ENCODE measurements around the gene PKNOX2.

- TF ChIP-seq, protein P1, sequence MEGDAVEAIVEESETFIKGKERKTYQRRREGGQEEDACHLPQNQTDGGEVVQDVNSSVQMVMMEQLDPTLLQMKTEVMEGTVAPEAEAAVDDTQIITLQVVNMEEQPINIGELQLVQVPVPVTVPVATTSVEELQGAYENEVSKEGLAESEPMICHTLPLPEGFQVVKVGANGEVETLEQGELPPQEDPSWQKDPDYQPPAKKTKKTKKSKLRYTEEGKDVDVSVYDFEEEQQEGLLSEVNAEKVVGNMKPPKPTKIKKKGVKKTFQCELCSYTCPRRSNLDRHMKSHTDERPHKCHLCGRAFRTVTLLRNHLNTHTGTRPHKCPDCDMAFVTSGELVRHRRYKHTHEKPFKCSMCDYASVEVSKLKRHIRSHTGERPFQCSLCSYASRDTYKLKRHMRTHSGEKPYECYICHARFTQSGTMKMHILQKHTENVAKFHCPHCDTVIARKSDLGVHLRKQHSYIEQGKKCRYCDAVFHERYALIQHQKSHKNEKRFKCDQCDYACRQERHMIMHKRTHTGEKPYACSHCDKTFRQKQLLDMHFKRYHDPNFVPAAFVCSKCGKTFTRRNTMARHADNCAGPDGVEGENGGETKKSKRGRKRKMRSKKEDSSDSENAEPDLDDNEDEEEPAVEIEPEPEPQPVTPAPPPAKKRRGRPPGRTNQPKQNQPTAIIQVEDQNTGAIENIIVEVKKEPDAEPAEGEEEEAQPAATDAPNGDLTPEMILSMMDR (IDR thresholded peaks at IDR 0.05; ENCODE audit: borderline replicate concordance, extremely low read depth, low read length, poor library complexity, severe bottlenecking), result peak; percentile 54
- TF ChIP-seq EZH2 (IDR thresholded peaks at IDR 0.05; ENCODE audit: borderline replicate concordance, low read depth, low read length, severe bottlenecking), result no peak
Measured at GRCh38 chr11:125423247-125423849, 258.8 kb downstream of the PKNOX2 start.
